Measurements from ENCODE around the gene B4GALT7. TPM values are rescaled to one million over a fixed set of nuclear protein-coding genes. Genes with fewer than 3 reads are reported as not detected.

B4GALT7 gene
- polyA plus RNA-seq, 1 of the 3 experiments (the other 2 are of a cell fraction): 37.5 TPM

- peaks cover 3 to 19% of the 10 kb centered on the region in 2 experiments; a peak in 1 of 4 replicates for H3K4me1 ChIP-seq (ENCODE audit: control insufficient read depth in 1 of 2, insufficient read depth in 2 of 2, low read depth in 1 of 2, low read length in 1 of 2)
- H3K9ac ChIP-seq: no peak overlapping the region
- TF ChIP-seq ZBTB33 (IDR thresholded peaks at IDR 0.05; ENCODE audit: borderline replicate concordance, low read depth) (no peak), RAD21 (IDR thresholded peaks at IDR 0.05; ENCODE audit: low read length) (peak; percentile 28; the same call in 1 of the 2 replicates), SMC3 (IDR thresholded peaks at IDR 0.05; ENCODE audit: low read depth, low read length) (0 out of 2 replicates have a peak, but pooled peaks have one; percentile 12)
- peaks cover 19% of the 10 kb centered on the region for H3K79me2 ChIP-seq (ENCODE audit: insufficient read depth)
- no peak overlapping the region for H3K4me3 ChIP-seq (ENCODE audit: low read depth in 2 of 2, low read length in 1 of 2)
- POLR2A ChIA-PET: interaction anchor here (0.9 kb wide), 1 partner anchor 9 kb away, joined by 4 read pairs; no protein-coding TSS in a partner anchor
- no peaks in the 10 kb centered on the region for H3K9me3 ChIP-seq
- CTCF ChIA-PET: interaction anchor here (0.9 kb wide), 1 partner anchor 13 kb away, joined by 3 read pairs; no protein-coding TSS in a partner anchor
- H3K4me2 ChIP-seq: peak overlapping the region; percentile 88; the same call in 1 of the 2 replicates
- peaks cover 11% of the 10 kb centered on the region for H3F3A ChIP-seq (replicated peaks; ENCODE audit: insufficient read depth)
- peaks cover 4 to 5% of the 10 kb centered on the region in 2 experiments for H3K36me3 ChIP-seq (replicated peaks in 1 of 2; ENCODE audit: control insufficient read depth in 1 of 2, insufficient read depth in 2 of 2, low read length in 1 of 2)
- DNase-seq: no peak
- no peak overlapping the region for H3K27ac ChIP-seq (ENCODE audit: low read depth in 2 of 2, low read length in 1 of 2)
- whole genome bisulfite sequencing (ENCODE audit: low lambda C conversion rate): 81% methylated on average over 9 of the region's 13 CpGs
- H3K27me3 ChIP-seq (ENCODE audit: insufficient read depth): no peaks in the 10 kb centered on the region
- H4K20me1 ChIP-seq (ENCODE audit: insufficient read depth): no peaks in the 10 kb centered on the region
- no peaks in the 10 kb centered on the region for H3K9me2 ChIP-seq
- H2AFZ ChIP-seq (ENCODE audit: low read depth): no peak overlapping the region
These were observed 1.9 kb downstream of the B4GALT7 start for GRCh38 chr5:177601577-177602457.

- POLR2A ChIA-PET: no interaction called here
- H3K36me3 ChIP-seq (replicated peaks in 1 of 2; ENCODE audit: control insufficient read depth in 1 of 2, insufficient read depth in 2 of 2, low read length in 1 of 2): peaks cover 0 to 5% of the 10 kb centered on the region in 2 experiments
- no peak overlapping the region for H3K4me3 ChIP-seq (ENCODE audit: low read depth in 2 of 2, low read length in 1 of 2)
- CTCF ChIA-PET: no interaction called here
- no peak overlapping the region for H3K4me2 ChIP-seq
- H3K27ac ChIP-seq (ENCODE audit: low read depth in 2 of 2, low read length in 1 of 2): no peak overlapping the region
- no peaks in the 10 kb centered on the region for H3K9me2 ChIP-seq
- H3K9me3 ChIP-seq: no peaks in the 10 kb centered on the region
- H3K9ac ChIP-seq: no peak overlapping the region
- WGBS (ENCODE audit: low lambda C conversion rate): 92% methylated on average over 4 of the region's 4 CpGs
- H3K27me3 ChIP-seq (ENCODE audit: insufficient read depth): no peaks in the 10 kb centered on the region
- TF ChIP-seq EZH2phosphoT487 (IDR thresholded peaks at IDR 0.05; ENCODE audit: borderline replicate concordance, low read depth) (no peak), IRF3 (IDR thresholded peaks at IDR 0.05; ENCODE audit: low read depth, low read length) (no peak), RXRA (IDR thresholded peaks at IDR 0.05; ENCODE audit: borderline replicate concordance, low read depth) (no peak), TCF12 (IDR thresholded peaks at IDR 0.05) (no peak), SIN3A (IDR thresholded peaks at IDR 0.05; ENCODE audit: borderline replicate concordance, low read depth, low read length) (no peak), USF1 (IDR thresholded peaks at IDR 0.05; ENCODE audit: borderline replicate concordance, low read depth) (no peak), CTCF (IDR thresholded peaks at IDR 0.05) (no peak), FOXJ3 (CRISPR knock-in tag; IDR thresholded peaks at IDR 0.05) (no peak)
- H3K79me2 ChIP-seq (ENCODE audit: insufficient read depth): peaks cover 19% of the 10 kb centered on the region
- H2AFZ ChIP-seq (ENCODE audit: low read depth): no peak overlapping the region
- no peak for DNase-seq
- H3K4me1 ChIP-seq (ENCODE audit: control insufficient read depth in 1 of 2, insufficient read depth in 2 of 2, low read depth in 1 of 2, low read length in 1 of 2): peaks cover 3 to 23% of the 10 kb centered on the region in 2 experiments; a peak in 1 of 4 replicates
- H3F3A ChIP-seq (replicated peaks; ENCODE audit: insufficient read depth): peaks cover 11% of the 10 kb centered on the region
- no peaks in the 10 kb centered on the region for H4K20me1 ChIP-seq (ENCODE audit: insufficient read depth)
These were observed 2.5 kb downstream of the B4GALT7 start for GRCh38 chr5:177602458-177602830.
